Right atrium auricular region (tissue), 2 donors: Measurements from ENCODE around the gene RASAL2. TPM values are rescaled to one million over a fixed set of nuclear protein-coding genes. Genes with fewer than 3 reads are reported as not detected.

Experiments used
- DNase-seq: peaks from one replicate; pipeline ENCODE4 v3.0.0-alpha.2; 2019; ENCODE audit warnings: low spot score
- H3K27ac ChIP-seq, 2 donors: fragments of 200-600 bp; sonication (generic); 1 replicate in 1 of 2; 2 replicates in 1 of 2; pipeline ENCODE4 v1.5.1; 2016 to 2019
- H3K27me3 ChIP-seq, 2 donors: fragments of 200-600 bp; sonication (generic); one replicate each; pipeline versions ENCODE4 v1.5.1 to v1.6.0; 2017 to 2019
- H3K36me3 ChIP-seq: fragments of 200-600 bp; sonication (generic); one replicate; pipeline ENCODE4 v1.5.1; 2016
- H3K4me1 ChIP-seq, 2 donors: fragments of 200-600 bp; sonication (generic); one replicate each; pipeline versions ENCODE4 v1.5.1 to v1.6.0; 2017 to 2019
- H3K4me3 ChIP-seq, 2 donors: fragments of 200-600 bp; sonication (generic); 1 replicate in 1 of 2; 2 replicates in 1 of 2; pipeline ENCODE4 v1.5.1; 2017 to 2019; ENCODE audit warnings: mild to moderate bottlenecking in 1 of 2, moderate library complexity in 1 of 2
- H3K9me3 ChIP-seq, 2 donors: fragments of 200-600 bp; sonication (generic); one replicate each; pipeline ENCODE4 v1.5.1; 2019
- CTCF ChIP-seq, 2 donors: fragments of 200-600 bp; sonication (generic); IDR thresholded peaks; one replicate each; pipeline ENCODE4 v1.5.1; 2019; ENCODE audit warnings: antibody characterized with exemption in 2 of 2
- total RNA-seq, 2 donors: library from RNA; depleted of rRNA; stranded (reverse); fragments of >200 nt; gene quantifications; one replicate each; pipeline ENCODE4 v1.1.0, GENCODE V29; 2016

The RASAL2 gene
- total RNA-seq, 2 donors from 2014 or later, result 34.1 to 44.7 TPM

GRCh38 chr1:178133239-178133989, 39.5 kb downstream of the RASAL2 start:
- Histone ChIP-seq H3K36me3 (no peaks in the 10 kb centered on the region), H3K4me3 (no peak overlapping the region), H3K9me3 (no peaks in the 10 kb centered on the region), H3K4me1 (peaks cover 0 to 32% of the 10 kb centered on the region in 2 donors), H3K27me3 (no peaks in the 10 kb centered on the region), H3K27ac (peak overlapping the region in 1 of 2 donors; percentile 1)
- no peak for DNase-seq
- no peak for TF ChIP-seq CTCF (IDR thresholded peaks at IDR 0.05)

GRCh38 chr1:178134061-178134460, 40.2 kb downstream of the RASAL2 start:
- Histone ChIP-seq H3K4me1 (peaks cover 0 to 32% of the 10 kb centered on the region in 2 donors), H3K36me3 (no peaks in the 10 kb centered on the region), H3K9me3 (no peaks in the 10 kb centered on the region), H3K27me3 (no peaks in the 10 kb centered on the region), H3K4me3 (no peak overlapping the region), H3K27ac (peak overlapping the region in 1 of 2 donors; percentile 1)
- no peak for DNase-seq
- no peak for TF ChIP-seq CTCF (IDR thresholded peaks at IDR 0.05)

- TF ChIP-seq CTCF (IDR thresholded peaks at IDR 0.05), result no peak
- H3K9me3 ChIP-seq, result no peaks in the 10 kb centered on the region
- peaks cover 0 to 32% of the 10 kb centered on the region in 2 donors for H3K4me1 ChIP-seq
- no peak overlapping the region for H3K4me3 ChIP-seq
- DNase-seq, result no peak
- H3K27ac ChIP-seq, result no peak overlapping the region
- H3K27me3 ChIP-seq, result no peaks in the 10 kb centered on the region
- H3K36me3 ChIP-seq, result no peaks in the 10 kb centered on the region
Observed at GRCh38 chr1:178137238-178137637, 43.3 kb downstream of the RASAL2 start.

GRCh38 chr1:178142806-178143205, 48.9 kb downstream of the RASAL2 start:
- no peak for DNase-seq
- H3K27ac ChIP-seq, result no peak overlapping the region
- peaks cover 0 to 11% of the 10 kb centered on the region in 2 donors for H3K4me1 ChIP-seq
- H3K36me3 ChIP-seq, result no peaks in the 10 kb centered on the region
- H3K4me3 ChIP-seq, result no peak overlapping the region
- no peak for TF ChIP-seq CTCF (IDR thresholded peaks at IDR 0.05)
- no peaks in the 10 kb centered on the region for H3K27me3 ChIP-seq
- H3K9me3 ChIP-seq, result no peaks in the 10 kb centered on the region

- DNase-seq, result no peak
- Histone ChIP-seq H3K4me1 (peaks cover 0 to 8% of the 10 kb centered on the region in 2 donors), H3K4me3 (no peak overlapping the region), H3K27ac (no peak overlapping the region), H3K36me3 (no peaks in the 10 kb centered on the region), H3K27me3 (no peaks in the 10 kb centered on the region), H3K9me3 (no peaks in the 10 kb centered on the region)
- TF ChIP-seq CTCF (IDR thresholded peaks at IDR 0.05), result no peak
Observed at GRCh38 chr1:178143730-178144690, 50.1 kb downstream of the RASAL2 start.
